ENCODE results near the gene MYLK2. TPM values are rescaled to one million over a fixed set of nuclear protein-coding genes. Genes with fewer than 3 reads are reported as not detected.
A peak's percentile ranks its signal among the peaks of the same experiment; 100 is the strongest.

MYLK2 gene
- total RNA-seq, 4 donors from 2014 or later, result 0.33 to 0.65 (median 0.52) TPM; not detected in 1

DNA sequence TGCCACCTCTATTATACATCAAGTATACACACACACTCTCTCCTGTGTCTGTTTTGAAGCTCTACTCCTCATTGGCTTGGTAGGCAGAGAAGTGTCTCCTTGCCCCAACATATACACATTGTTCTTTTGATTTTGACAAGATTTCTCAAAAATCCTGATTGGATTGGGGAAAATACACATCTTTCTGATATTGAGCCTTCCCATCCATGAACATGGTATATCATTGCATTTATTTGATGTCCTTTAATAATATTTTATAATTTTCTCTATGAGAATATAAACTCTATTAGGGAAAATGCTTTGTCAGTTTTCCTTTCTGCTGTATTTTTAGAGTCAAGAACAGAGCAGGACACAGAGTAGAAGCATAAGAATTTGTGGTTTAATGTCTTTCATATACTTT is 58.5 kb downstream of the MYLK2 start:
- intact Hi-C loops (cut with DNase I), result no loop called here

DNA sequence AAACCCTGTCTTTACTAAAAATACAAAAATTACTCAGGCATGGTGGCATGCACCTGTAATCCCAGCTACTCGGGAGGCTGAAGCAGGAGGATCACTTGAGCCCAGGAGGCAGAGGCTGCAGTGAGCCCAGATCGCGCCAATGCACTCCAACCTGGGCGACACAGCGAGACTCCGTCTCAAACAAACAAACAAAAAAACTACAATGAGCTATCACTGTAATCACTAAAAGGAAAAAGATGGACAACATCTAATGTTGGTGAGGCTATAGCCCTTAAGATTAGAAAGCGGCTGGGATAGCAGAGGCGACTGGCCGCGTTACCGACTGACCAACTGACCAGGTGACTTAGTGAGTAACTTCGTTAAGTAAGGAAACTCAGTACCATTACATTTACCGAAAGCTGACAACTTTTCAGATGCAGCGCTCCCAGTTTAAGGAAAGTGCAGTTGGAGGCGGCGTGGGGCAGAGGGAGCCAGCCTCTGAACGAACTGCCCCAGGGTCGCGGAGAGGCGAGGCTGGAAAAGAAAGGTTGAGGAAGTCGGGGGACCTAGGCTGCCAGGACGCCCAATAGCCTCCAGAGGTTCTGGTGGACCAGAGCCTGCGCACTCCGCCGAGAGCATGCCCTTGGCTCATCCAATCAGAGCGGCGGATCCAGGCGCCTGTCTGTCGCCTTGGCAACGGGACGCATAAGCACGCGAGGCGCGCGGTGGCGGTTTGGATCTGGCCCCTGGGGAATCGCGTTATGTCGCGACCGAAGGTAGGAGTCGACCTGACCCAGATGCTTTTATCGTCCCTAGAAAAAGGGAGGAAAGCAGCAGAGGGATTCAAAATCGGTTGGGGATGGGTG is 60.2 kb downstream of the MYLK2 start:
- Histone ChIP-seq H3K9me3 (no peaks in the 10 kb centered on the region), H3K27ac (replicated peaks in 1 of 4) (peak overlapping the region; percentile 65 to 85 (median 74)), H3K4me1 (peaks cover 0 to 11% (median 9%) of the 10 kb centered on the region in 4 donors), H3K27me3 (no peaks in the 10 kb centered on the region), H3K4me3 (peak overlapping the region; percentile 53 to 64 (median 60)), H3K36me3 (no peaks in the 10 kb centered on the region)
- intact Hi-C loops (cut with DNase I), result no loop called here
- TF ChIP-seq POLR2A (IDR thresholded peaks at IDR 0.05; ENCODE audit: low read depth) (no peak), POLR2AphosphoS5 (IDR thresholded peaks at IDR 0.05) (peak; percentile 34 to 78), EP300 (IDR thresholded peaks at IDR 0.05) (no peak)
- whole genome bisulfite sequencing, result 14% methylated on average over 24 of the region's 45 CpGs
- DNase-seq (ENCODE audit: extremely low spot score), result peak; percentile 97

More for the DNA sequence above, 58.5 kb downstream of the MYLK2 start:
- Histone ChIP-seq H3K4me3 (no peak overlapping the region), H3K27ac (replicated peaks in 1 of 4) (no peak overlapping the region), H3K9me3 (no peaks in the 10 kb centered on the region), H3K36me3 (no peaks in the 10 kb centered on the region), H3K4me1 (peaks cover 0 to 11% (median 9%) of the 10 kb centered on the region in 4 donors), H3K27me3 (no peaks in the 10 kb centered on the region)
- no peak for TF ChIP-seq EP300 (IDR thresholded peaks at IDR 0.05)
- no peak for TF ChIP-seq POLR2A (IDR thresholded peaks at IDR 0.05; ENCODE audit: low read depth)
- TF ChIP-seq, protein P1, sequence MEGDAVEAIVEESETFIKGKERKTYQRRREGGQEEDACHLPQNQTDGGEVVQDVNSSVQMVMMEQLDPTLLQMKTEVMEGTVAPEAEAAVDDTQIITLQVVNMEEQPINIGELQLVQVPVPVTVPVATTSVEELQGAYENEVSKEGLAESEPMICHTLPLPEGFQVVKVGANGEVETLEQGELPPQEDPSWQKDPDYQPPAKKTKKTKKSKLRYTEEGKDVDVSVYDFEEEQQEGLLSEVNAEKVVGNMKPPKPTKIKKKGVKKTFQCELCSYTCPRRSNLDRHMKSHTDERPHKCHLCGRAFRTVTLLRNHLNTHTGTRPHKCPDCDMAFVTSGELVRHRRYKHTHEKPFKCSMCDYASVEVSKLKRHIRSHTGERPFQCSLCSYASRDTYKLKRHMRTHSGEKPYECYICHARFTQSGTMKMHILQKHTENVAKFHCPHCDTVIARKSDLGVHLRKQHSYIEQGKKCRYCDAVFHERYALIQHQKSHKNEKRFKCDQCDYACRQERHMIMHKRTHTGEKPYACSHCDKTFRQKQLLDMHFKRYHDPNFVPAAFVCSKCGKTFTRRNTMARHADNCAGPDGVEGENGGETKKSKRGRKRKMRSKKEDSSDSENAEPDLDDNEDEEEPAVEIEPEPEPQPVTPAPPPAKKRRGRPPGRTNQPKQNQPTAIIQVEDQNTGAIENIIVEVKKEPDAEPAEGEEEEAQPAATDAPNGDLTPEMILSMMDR (IDR thresholded peaks at IDR 0.05), result no peak
- no peak for TF ChIP-seq POLR2AphosphoS5 (IDR thresholded peaks at IDR 0.05)
- no peak for DNase-seq (ENCODE audit: extremely low spot score)

DNA sequence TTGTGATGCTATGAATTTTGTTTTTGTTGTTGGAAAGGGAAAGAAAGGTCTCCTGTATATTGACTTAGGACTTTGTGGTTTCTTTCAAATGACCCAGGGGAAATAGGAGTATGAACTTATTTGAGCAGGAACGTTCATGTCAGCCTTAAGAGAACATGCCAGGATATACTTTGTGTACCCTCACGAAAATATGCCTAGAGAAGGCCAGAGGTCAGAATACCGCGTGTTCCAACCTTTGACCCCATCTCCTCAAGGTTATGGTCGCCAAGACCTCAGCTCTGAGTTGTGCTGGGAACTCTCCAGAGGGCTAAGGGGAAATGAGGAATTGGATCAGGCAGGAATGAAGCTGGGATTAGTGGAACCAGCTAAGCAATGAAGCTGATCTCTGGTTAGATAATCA is 62.8 kb downstream of the MYLK2 start:
- H3K36me3 ChIP-seq, result no peaks in the 10 kb centered on the region
- no peak overlapping the region for H3K4me3 ChIP-seq
- H3K4me1 ChIP-seq, result peaks cover 0 to 11% (median 9%) of the 10 kb centered on the region in 4 donors
- intact Hi-C loops (cut with DNase I), result no loop called here
- no peak for DNase-seq (ENCODE audit: extremely low spot score)
- no peaks in the 10 kb centered on the region for H3K9me3 ChIP-seq
- H3K27me3 ChIP-seq, result peaks cover 0 to 6% (median 0%) of the 10 kb centered on the region in 4 donors
- WGBS, result 71% methylated on average over 5 of the region's 5 CpGs
- H3K27ac ChIP-seq (replicated peaks in 1 of 4), result no peak overlapping the region
- TF ChIP-seq POLR2AphosphoS5 (IDR thresholded peaks at IDR 0.05) (no peak), POLR2A (IDR thresholded peaks at IDR 0.05; ENCODE audit: low read depth) (no peak), EP300 (IDR thresholded peaks at IDR 0.05) (no peak)
- TF ChIP-seq, protein P1 (IDR thresholded peaks at IDR 0.05), result no peak

DNA sequence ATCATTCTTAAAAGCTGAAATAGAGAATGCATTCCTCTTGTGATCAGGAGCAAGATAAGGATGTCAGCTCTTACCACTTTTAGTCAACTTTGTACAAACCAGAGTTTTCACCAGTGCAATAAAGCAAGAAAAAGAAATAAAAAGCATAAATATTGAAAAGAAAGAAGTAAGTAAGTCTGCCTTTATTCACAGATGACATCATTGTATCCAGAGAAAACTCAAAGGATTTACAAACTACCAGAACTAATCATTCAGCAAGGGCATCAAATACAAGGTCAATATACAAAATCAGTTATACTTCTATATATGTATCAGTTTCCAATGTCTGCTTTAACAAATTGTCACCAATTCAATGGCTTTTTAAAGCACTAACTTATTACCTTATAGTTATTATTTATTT is 64.7 kb downstream of the MYLK2 start:
- TF ChIP-seq POLR2AphosphoS5 (IDR thresholded peaks at IDR 0.05) (no peak), POLR2A (IDR thresholded peaks at IDR 0.05; ENCODE audit: low read depth) (no peak)
- intact Hi-C loops (cut with DNase I), result no loop called here
- peaks cover 0 to 11% (median 8%) of the 10 kb centered on the region in 4 donors for H3K4me1 ChIP-seq
- H3K36me3 ChIP-seq, result no peaks in the 10 kb centered on the region
- H3K27me3 ChIP-seq, result peaks cover 0 to 6% (median 0%) of the 10 kb centered on the region in 4 donors
- H3K4me3 ChIP-seq, result no peak overlapping the region
- DNase-seq (ENCODE audit: extremely low spot score), result no peak
- no peaks in the 10 kb centered on the region for H3K9me3 ChIP-seq
- no peak overlapping the region for H3K27ac ChIP-seq (replicated peaks in 1 of 4)

Small RNA genes within 50 kb of the gene (small RNA-seq; reads per million reads assigned to genes)
- gene AL160175.1, result 0 reads per million in 3 donors

Other genes with a start within 250 kb of the MYLK2 start
- gene ID1, start 214.1 kb upstream of the MYLK2 start, total RNA-seq, result 100 to 1,000 TPM; 199 to 744 (median 532) TPM
- gene COX4I2, start 181.4 kb upstream of the MYLK2 start, total RNA-seq, result 10 to 100 TPM in 1 of 4 donors, 1 to 10 TPM in 3; 2.1 to 14.2 (median 7.1) TPM
- gene BCL2L1, start 96.5 kb upstream of the MYLK2 start, total RNA-seq, result 100 to 1,000 TPM in 3 of 4 donors, 10 to 100 TPM in 1; 94.3 to 181 (median 140) TPM
- gene TPX2, start 80.1 kb upstream of the MYLK2 start, total RNA-seq, result 1 to 10 TPM in 1 of 4 donors, under 1 TPM in 3; under 0.01 to 1.1 (median 0.38) TPM
- gene FOXS1, start 26.2 kb downstream of the MYLK2 start, total RNA-seq, result 1 to 10 TPM in 1 of 4 donors, under 1 TPM in 3; 0.50 to 3.4 (median 0.87) TPM
- gene DUSP15, start 51.2 kb downstream of the MYLK2 start, total RNA-seq, result 1 to 10 TPM in 3 of 4 donors, under 1 TPM in 1; 0.83 to 5.1 (median 3.8) TPM
- under 1 TPM in 2 of 4 donors, not detected in 2; 0.17 to 0.34 TPM for gene TTLL9, start 51.3 kb downstream of the MYLK2 start, total RNA-seq
- 10 to 100 TPM in 3 of 4 donors, 1 to 10 TPM in 1; 7.9 to 15.9 (median 10.8) TPM for gene PDRG1, start 132.7 kb downstream of the MYLK2 start, total RNA-seq
- gene XKR7, start 148.8 kb downstream of the MYLK2 start, total RNA-seq, result not detected
- gene CCM2L, start 191.1 kb downstream of the MYLK2 start, total RNA-seq, result 10 to 100 TPM in 2 of 4 donors, 1 to 10 TPM in 2; 6.0 to 12.1 (median 10.4) TPM
- 10 to 100 TPM in 2 of 4 donors, 1 to 10 TPM in 2; 7.8 to 36.6 (median 11.4) TPM for gene HCK, start 232.9 kb downstream of the MYLK2 start, total RNA-seq

Data from esophagus muscularis mucosa (tissue), 4 donors.